ENCODE measurements around the gene USH2A.

USH2A gene

DNA sequence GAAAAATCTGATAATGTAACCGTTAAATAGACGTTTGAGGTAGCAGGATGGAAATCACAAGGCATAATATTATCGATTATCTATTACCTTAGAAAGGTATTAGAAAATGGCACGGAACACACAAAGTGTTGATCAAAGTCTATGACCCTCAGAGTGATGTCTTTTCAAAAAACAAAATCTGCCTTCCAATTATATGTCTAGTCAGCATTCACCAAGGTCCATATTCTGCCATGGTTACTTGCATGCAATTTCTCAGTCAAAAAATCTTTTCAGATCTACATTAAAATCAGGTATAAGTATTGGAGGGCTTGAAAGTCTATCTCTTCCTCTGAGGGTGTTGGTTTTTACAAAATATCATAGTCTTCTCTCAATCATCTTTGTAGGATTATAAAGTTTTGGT, 774.3 kb downstream of the USH2A start:
- TF ChIP-seq, protein P1, sequence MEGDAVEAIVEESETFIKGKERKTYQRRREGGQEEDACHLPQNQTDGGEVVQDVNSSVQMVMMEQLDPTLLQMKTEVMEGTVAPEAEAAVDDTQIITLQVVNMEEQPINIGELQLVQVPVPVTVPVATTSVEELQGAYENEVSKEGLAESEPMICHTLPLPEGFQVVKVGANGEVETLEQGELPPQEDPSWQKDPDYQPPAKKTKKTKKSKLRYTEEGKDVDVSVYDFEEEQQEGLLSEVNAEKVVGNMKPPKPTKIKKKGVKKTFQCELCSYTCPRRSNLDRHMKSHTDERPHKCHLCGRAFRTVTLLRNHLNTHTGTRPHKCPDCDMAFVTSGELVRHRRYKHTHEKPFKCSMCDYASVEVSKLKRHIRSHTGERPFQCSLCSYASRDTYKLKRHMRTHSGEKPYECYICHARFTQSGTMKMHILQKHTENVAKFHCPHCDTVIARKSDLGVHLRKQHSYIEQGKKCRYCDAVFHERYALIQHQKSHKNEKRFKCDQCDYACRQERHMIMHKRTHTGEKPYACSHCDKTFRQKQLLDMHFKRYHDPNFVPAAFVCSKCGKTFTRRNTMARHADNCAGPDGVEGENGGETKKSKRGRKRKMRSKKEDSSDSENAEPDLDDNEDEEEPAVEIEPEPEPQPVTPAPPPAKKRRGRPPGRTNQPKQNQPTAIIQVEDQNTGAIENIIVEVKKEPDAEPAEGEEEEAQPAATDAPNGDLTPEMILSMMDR (IDR thresholded peaks at IDR 0.05; ENCODE audit: low read length, missing control alignments): no peak
- no peak for DNase-seq (ENCODE audit: low read depth)
- no peak overlapping the region for H3K4me3 ChIP-seq (replicated peaks; ENCODE audit: low read depth, low read length)

DNA sequence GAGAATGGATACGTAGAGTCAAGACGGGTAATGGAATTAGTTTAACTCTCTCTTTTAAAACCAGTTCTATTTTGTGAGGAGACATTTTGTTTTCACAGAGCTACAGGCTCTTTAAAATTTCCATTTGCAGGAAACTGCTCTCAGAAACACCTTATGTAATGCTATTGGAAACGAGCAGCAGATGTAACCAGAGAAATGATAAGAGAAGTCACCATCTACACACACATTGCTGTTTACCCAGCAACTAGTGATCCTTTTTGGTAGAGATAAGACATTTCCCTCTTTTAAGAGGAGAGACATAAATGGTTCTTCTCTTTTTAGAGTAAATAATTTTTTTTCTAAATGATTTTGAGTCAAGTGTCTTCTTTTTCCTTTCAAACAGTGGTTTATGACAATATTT, 775.5 kb downstream of the USH2A start:
- no peak overlapping the region for H3K4me3 ChIP-seq (replicated peaks; ENCODE audit: low read depth, low read length)
- no peak for DNase-seq (ENCODE audit: low read depth)
- TF ChIP-seq, protein P1 (IDR thresholded peaks at IDR 0.05; ENCODE audit: low read length, missing control alignments): no peak

DNA sequence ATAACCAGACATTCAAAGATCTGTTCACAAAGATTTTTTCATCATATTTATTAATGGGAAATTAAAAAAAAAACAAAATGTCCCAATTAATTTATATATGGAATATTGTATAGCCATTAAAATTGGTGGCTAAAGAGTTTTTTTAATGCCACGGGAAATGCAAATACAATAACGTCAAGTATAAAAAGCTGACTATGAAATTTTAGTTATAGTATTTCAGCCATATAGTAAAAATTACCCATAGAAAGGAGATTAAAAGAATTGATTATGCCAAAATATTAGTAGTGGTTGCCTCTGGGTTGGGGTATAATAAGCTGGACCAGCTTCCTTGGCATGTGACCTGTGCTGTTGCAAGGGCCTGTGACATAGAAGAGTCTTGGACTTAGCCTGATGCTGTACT, 777.4 kb downstream of the USH2A start:
- DNase-seq (ENCODE audit: low read depth): no peak
- TF ChIP-seq, protein P1 (IDR thresholded peaks at IDR 0.05; ENCODE audit: low read length, missing control alignments): no peak
- H3K4me3 ChIP-seq (replicated peaks; ENCODE audit: low read depth, low read length): no peak overlapping the region

DNA sequence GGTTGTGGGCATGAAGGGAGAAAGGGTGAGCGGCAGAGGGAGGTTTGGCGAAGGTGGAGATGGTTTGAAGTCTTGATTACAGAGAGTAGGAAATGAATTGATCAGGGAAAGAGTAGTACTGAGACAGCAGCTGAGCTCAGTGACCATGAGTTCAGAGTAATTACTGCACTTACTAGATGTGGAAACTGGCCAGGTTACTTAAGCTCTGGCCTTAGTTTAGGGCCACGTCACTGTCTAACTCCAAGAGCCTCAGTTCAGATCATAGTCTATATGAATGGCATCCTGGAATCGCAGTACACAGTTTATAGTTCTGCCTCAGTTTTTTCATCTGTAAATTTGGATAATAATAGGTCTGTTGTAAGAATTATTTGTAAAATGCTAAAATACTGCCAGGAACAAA, 778.1 kb downstream of the USH2A start:
- H3K4me3 ChIP-seq (replicated peaks; ENCODE audit: low read depth, low read length): no peak overlapping the region
- DNase-seq (ENCODE audit: low read depth): no peak
- TF ChIP-seq, protein P1 (IDR thresholded peaks at IDR 0.05; ENCODE audit: low read length, missing control alignments): no peak

DNA sequence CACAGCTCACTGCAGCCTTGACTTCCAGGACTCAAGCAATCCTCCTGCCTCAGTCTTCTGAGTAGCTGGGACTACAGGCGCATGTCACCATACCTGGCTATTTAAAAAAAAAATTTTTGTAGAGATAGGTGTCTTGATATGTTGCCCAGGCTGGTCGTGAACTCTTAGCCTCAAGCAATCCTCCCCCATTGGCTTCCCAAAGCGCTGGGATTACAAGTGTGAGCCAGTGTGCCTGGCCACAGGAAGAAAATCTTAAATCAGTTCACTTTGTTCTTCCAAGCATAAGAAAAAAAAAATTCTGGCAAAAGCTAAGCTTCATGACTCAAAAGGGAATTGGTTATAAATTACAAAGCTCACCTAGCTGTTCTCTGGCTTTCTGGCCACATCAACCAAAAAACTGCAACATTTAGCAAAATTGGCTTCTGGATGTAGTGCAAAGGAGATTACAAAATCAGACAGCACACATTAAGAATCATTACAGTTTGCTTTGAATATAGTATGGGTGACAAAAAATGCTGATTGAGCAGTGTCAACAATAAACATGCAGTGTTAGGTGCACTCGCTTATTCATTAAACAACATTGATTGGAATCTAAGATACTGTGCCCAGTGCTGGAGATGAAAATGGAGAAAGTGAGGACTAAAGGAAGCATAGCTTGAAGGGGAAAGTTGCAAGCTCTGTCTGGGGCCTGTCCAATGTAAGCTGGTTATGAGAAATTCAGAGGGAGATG, 779.5 kb downstream of the USH2A start:
- TF ChIP-seq, protein P1 (IDR thresholded peaks at IDR 0.05; ENCODE audit: low read length, missing control alignments): no peak
- H3K4me3 ChIP-seq (replicated peaks; ENCODE audit: low read depth, low read length): no peak overlapping the region
- no peak for DNase-seq (ENCODE audit: low read depth)

DNA sequence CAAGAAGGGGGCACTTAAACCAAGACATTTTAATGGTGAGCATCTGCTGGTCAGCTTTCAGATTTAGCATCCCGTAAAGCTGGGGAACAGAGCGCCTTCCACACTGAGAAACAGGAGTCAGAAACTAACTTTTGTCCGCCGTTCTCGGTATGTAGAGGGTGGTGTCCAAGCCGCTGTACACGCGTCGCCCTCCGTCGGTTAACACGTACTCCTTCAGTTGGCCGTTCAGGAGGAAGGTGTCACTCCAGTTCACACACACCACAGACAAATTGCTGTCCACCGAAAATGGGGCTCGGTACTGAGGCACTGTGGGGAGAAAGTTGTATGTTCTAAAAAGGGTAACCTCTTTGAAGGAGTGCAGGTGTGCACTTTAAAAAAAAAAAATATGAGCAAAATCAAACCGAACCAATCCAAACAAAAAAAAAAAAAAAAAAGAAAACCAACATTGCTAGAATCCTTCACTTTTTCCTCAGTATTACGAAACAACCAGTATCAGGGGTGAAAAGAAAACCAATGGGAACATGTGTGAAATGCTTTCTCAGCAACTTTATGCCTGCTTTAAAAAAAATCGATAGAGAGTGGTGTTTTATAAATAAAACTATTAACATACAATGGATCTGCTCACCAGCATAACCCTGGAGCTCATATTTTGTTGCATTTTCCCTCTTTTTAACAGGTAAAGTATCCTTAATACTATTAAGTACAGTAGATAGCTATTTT, 782.7 kb downstream of the USH2A start:
- no peak overlapping the region for H3K4me3 ChIP-seq (replicated peaks; ENCODE audit: low read depth, low read length)
- DNase-seq (ENCODE audit: low read depth): no peak
- TF ChIP-seq, protein P1 (IDR thresholded peaks at IDR 0.05; ENCODE audit: low read length, missing control alignments): no peak

Data from fibroblast of pulmonary artery (primary cell).